ENCODE data around the gene SLC66A2.

The SLC66A2 gene

DNA sequence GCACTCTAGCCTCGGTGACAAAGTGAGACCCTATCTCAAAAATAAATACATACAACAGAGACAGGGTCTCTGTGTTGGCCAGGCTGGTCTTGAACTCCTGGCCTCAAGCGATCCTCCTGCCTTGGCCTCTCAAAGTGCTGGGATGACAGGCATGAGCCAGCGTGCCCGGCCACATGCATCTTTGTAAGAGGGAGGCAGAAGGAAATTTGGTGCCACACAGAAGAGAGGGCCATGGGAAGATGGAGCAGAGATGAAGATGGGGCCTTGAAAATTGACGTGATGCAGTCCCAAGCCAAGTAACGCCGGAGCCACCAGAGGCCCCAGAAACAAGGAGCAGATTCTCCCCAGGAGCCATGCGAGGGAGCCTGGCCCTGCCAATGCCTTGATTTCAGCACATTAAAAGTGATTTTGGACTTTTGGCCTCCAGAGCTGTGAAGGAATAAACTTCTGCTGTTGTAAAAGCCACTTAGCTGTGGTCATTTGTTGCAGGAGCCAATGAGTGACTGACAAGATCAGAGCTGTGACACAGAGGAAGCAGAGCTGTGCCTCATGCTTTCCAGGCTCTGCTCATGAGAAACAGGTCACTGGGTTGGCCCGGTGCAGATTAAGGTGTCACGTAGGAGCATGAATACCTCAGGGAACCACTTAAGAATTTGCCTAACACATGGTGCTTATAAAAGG is 2.7 kb upstream of the SLC66A2 start:
- POLR2A ChIA-PET, result interaction anchor here (0.9 kb wide), 1 partner anchor 12 kb away, joined by 4 read pairs; no protein-coding TSS in a partner anchor
- no peak for DNase-seq (ENCODE audit: low read depth, low spot score)
- TF ChIP-seq, protein P1, sequence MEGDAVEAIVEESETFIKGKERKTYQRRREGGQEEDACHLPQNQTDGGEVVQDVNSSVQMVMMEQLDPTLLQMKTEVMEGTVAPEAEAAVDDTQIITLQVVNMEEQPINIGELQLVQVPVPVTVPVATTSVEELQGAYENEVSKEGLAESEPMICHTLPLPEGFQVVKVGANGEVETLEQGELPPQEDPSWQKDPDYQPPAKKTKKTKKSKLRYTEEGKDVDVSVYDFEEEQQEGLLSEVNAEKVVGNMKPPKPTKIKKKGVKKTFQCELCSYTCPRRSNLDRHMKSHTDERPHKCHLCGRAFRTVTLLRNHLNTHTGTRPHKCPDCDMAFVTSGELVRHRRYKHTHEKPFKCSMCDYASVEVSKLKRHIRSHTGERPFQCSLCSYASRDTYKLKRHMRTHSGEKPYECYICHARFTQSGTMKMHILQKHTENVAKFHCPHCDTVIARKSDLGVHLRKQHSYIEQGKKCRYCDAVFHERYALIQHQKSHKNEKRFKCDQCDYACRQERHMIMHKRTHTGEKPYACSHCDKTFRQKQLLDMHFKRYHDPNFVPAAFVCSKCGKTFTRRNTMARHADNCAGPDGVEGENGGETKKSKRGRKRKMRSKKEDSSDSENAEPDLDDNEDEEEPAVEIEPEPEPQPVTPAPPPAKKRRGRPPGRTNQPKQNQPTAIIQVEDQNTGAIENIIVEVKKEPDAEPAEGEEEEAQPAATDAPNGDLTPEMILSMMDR (IDR thresholded peaks at IDR 0.05; ENCODE audit: insufficient read depth, low read length, missing control alignments), result no peak
- no peak overlapping the region for H3K4me3 ChIP-seq (ENCODE audit: low read depth, low read length)
- CTCF ChIA-PET, result no interaction called here

DNA sequence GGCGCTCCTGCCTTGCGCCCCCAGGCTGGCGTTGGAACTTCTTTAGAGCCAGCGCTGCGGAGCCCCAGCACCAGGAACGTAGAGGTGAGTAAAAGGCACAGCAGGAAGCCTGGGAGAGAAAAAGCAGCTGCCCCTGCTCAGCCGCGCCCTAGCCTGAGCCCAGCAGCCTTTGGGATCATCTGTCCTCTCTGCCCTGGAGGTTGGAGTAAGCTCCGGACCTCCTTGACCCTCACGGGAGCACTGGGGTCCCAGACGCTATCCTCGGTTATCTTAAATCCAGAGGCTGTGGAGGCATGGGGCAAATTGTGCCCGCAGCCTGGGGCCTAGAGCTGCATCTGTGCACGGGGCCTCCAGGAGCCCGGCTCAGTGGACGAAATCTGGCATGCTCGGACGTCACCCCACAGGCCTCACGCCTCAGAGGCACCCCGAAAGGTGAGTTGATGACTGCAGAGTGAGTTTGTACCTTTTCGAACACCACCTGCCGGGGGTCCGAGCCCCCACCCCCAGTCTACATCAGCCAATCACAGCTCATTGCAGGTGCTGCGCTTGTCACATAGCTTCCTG is 1.6 kb upstream of the SLC66A2 start:
- DNase-seq (ENCODE audit: low read depth, low spot score), result no peak
- CTCF ChIA-PET, result no interaction called here
- POLR2A ChIA-PET, result no interaction called here
- TF ChIP-seq, protein P1 (IDR thresholded peaks at IDR 0.05; ENCODE audit: insufficient read depth, low read length, missing control alignments), result no peak
- peak overlapping the region; percentile 71 for H3K4me3 ChIP-seq (ENCODE audit: low read depth, low read length)

DNA sequence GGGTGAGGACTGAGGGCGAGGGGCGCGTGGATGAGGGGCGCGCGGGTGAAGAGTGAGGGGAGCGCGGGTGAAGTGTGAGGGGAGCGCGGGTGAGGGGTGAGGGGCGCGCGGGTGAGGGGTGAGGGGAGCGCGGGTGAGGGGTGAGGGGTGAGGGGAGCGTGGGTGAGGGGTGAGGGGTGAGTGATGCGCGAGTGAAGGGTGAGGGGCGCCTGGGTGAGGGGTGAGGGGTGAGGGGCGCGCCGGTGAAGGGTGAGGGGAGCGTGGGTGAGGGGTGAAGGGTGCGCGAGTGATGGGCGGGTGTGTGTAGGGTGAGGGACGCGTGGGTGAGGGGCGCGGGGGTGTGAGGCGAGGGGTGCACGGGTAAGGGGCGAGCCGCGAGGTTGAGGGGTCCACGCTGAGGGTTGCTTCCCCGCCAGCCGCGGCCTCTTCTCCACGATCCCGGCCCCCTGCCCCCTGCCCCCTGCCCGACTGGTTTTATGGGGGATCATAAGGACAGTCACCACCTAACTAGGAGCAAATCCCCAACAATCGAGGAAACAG is 1.1 kb upstream of the SLC66A2 start:
- TF ChIP-seq, protein P1 (IDR thresholded peaks at IDR 0.05; ENCODE audit: insufficient read depth, low read length, missing control alignments), result no peak
- DNase-seq (ENCODE audit: low read depth, low spot score), result no peak
- POLR2A ChIA-PET, result interaction anchor here (0.7 kb wide), 1 partner anchor 9 kb away, joined by 4 read pairs; no protein-coding TSS in a partner anchor
- CTCF ChIA-PET, result no interaction called here
- H3K4me3 ChIP-seq (ENCODE audit: low read depth, low read length), result peak overlapping the region; percentile 71

DNA sequence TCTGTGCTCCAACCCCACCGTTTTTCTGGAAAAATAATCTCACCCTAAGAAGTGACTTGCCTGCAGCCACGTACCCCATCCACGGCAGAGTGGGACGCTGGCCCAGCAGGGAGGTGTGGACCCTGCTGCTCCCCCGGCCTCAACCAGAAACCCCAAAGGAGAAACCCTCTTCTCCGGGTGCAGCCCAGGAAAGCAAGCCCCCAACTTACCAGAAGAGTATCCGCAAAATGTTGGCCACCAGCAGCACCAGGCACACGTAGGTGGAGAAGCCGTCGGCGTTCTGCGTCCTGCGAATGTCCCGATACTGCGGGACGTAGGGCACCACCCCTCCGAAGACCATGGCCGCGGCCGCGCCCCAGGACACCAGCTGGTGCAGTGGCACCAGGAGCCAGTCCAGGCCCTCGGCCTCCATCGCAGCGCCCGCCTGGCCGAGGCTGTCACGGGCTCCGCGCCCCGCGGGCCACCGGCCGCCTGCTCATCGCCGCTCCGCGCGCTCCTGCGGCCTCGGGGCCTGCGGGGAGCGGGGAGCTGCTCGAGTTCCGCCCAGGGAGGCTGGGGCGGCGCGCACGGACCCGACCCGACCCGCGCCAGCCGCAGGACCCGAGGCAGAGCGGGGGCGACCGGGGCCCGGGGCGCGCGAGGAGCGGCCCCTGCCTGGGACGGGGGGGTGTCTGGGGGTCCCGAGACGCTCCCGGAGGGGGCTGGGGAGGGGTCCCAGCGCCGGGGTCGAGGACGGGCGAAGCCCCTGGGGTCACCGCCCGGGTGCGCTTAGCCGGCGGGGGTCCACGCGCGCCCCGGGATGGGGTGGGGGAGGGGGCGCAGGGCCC is 725 bp downstream of the SLC66A2 start:
- DNase-seq (ENCODE audit: low read depth, low spot score), result no peak
- ChIA-PET CTCF (interaction anchor here (0.6 to 1.0 kb wide), 2 partner anchors 32 to 83 kb away, joined by 3 read pairs; no protein-coding TSS in a partner anchor), POLR2A (no interaction called here)
- TF ChIP-seq, protein P1 (IDR thresholded peaks at IDR 0.05; ENCODE audit: insufficient read depth, low read length, missing control alignments), result no peak
- H3K4me3 ChIP-seq (ENCODE audit: low read depth, low read length), result peak overlapping the region; percentile 71

DNA sequence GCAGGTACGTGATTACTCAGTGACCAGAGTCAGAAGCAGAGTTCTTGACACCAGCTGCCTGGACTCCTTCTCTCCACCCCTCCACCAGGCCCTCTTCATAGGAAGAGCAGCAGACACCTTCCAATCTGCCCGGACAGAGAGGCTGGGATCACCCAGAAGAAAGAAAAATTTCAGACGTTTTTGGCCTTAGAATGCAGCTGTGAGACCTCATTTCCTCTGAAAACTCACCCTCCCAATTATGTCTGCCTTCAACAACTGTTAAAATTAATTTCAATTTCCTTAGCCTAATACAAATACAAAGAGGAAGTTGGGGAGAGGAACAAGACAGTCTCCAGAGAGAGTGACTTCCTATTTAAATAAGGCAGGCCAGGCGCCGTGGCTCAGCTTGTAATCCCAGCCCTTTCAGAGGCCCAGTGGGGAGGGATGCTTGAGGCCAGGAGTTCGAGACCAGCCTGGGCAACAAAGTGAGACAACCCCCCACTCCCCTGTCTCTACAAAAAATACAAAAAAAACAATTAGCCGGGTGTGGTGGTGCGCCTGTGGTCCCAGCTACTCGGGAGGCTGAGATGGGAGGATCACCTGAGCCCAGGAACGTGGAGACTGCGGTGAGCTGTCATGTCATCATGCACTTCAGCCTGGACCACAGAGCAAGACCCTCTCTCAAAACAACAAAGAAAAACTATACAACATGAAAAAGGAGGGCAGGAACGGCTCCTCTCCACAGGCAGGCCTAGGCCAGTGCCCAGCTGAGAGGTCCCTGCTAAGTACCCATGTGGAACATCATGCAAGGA is 1.6 kb downstream of the SLC66A2 start:
- ChIA-PET CTCF (interaction anchor here (0.6 to 1.0 kb wide), 2 partner anchors 33 to 84 kb away, joined by 3 read pairs; no protein-coding TSS in a partner anchor), POLR2A (no interaction called here)
- TF ChIP-seq, protein P1 (IDR thresholded peaks at IDR 0.05; ENCODE audit: insufficient read depth, low read length, missing control alignments), result no peak
- DNase-seq (ENCODE audit: low read depth, low spot score), result no peak
- H3K4me3 ChIP-seq (ENCODE audit: low read depth, low read length), result peak overlapping the region; percentile 71
